GM12873 (cell line): ENCODE data around the gene C19orf33.

Experiments used
- CTCF ChIP-seq: IDR thresholded peaks from 2 replicates; pipeline ENCODE4 v1.5.1; 2012; ENCODE audit warnings: low read depth, mild to moderate bottlenecking, moderate library complexity, low read length, control low read depth; ENCODE audit not compliant: insufficient read depth; ENCODE audit errors: missing control alignments

The C19orf33 gene

GRCh38 chr19:38321646-38322196, 17.7 kb downstream of the C19orf33 start:
- TF ChIP-seq CTCF: no peak

- TF ChIP-seq CTCF: no peak
Observed at GRCh38 chr19:38323291-38323690, 19.2 kb downstream of the C19orf33 start.

- no peak for TF ChIP-seq CTCF
Observed at GRCh38 chr19:38324431-38324830, 20.4 kb downstream of the C19orf33 start.

- no peak for TF ChIP-seq CTCF
Observed at GRCh38 chr19:38326591-38326990, 22.5 kb downstream of the C19orf33 start.

GRCh38 chr19:38329651-38330050, 25.6 kb downstream of the C19orf33 start:
- no peak for TF ChIP-seq CTCF

- no peak for TF ChIP-seq CTCF
Observed at GRCh38 chr19:38331728-38332127, 27.7 kb downstream of the C19orf33 start.

GRCh38 chr19:38333245-38333644, 29.2 kb downstream of the C19orf33 start:
- TF ChIP-seq CTCF: no peak
